MM.1S (cell line): ENCODE data around the gene LDLRAP1.

Experiments used
- DNase-seq: peaks from one replicate; pipeline ENCODE4 v3.0.0-alpha.2; 2015
- H2AFZ ChIP-seq: fragments of 300-600 bp; sonication (generic); 2 replicates; pipeline ENCODE4 v1.6.0; 2016; ENCODE audit warnings: antibody characterized with exemption, low read length
- H3F3A ChIP-seq: fragments of 300-600 bp; sonication (generic); 2 replicates; pipeline ENCODE4 v1.6.1; 2016; ENCODE audit warnings: mild to moderate bottlenecking, antibody characterized with exemption, low read length, moderate library complexity, mixed read lengths; ENCODE audit not compliant: insufficient read depth
- H3K27ac ChIP-seq: fragments of 300-600 bp; sonication (generic); 2 replicates; pipeline ENCODE4 v1.5.1; 2016; ENCODE audit warnings: mild to moderate bottlenecking, low read length
- H3K27me3 ChIP-seq: fragments of 300-600 bp; sonication (generic); replicated peaks from 2 replicates; pipeline ENCODE4 v1.6.0; 2016; ENCODE audit warnings: low read length; ENCODE audit not compliant: insufficient read depth
- H3K36me3 ChIP-seq: fragments of 300-600 bp; sonication (generic); replicated peaks from 2 replicates; pipeline ENCODE4 v1.6.1; 2016; ENCODE audit warnings: mild to moderate bottlenecking, low read length, mixed read lengths; ENCODE audit not compliant: insufficient read depth
- H3K4me1 ChIP-seq: fragments of 300-600 bp; sonication (generic); 2 replicates; pipeline ENCODE4 v1.6.1; 2016; ENCODE audit warnings: low read length, mixed read lengths
- H3K4me2 ChIP-seq: fragments of 300-600 bp; sonication (generic); 2 replicates; pipeline ENCODE4 v1.6.0; 2016; ENCODE audit warnings: low read depth, low read length
- H3K4me3 ChIP-seq: fragments of 300-600 bp; sonication (generic); 2 replicates; pipeline ENCODE4 v1.5.1; 2016; ENCODE audit warnings: low read length, mixed read lengths
- H3K79me2 ChIP-seq: fragments of 300-600 bp; sonication (generic); 2 replicates; pipeline ENCODE4 v1.6.1; 2016; ENCODE audit warnings: mixed run types, low read length, mixed read lengths
- H3K9ac ChIP-seq: fragments of 300-600 bp; sonication (generic); 2 replicates; pipeline ENCODE4 v1.6.1; 2016; ENCODE audit warnings: low read length, mixed read lengths
- H3K9me2 ChIP-seq: fragments of 300-600 bp; sonication (generic); replicated peaks from 2 replicates; pipeline ENCODE4 v1.6.1; 2016; ENCODE audit warnings: mild to moderate bottlenecking, low read length, mixed read lengths; ENCODE audit not compliant: insufficient read depth
- H3K9me3 ChIP-seq: fragments of 300-600 bp; sonication (generic); replicated peaks from 2 replicates; pipeline ENCODE4 v1.6.1; 2016; ENCODE audit warnings: mild to moderate bottlenecking, low read length, mixed read lengths; ENCODE audit not compliant: insufficient read depth
- H4K20me1 ChIP-seq: fragments of 300-600 bp; sonication (generic); 2 replicates; pipeline ENCODE4 v1.6.1; 2016; ENCODE audit warnings: mild to moderate bottlenecking, low read length, moderate library complexity, mixed read lengths; ENCODE audit not compliant: insufficient read depth
- EZH2 ChIP-seq: fragments of 300-600 bp; sonication (generic); optimal IDR thresholded peaks from 2 replicates; pipeline ENCODE3; 2017; ENCODE audit warnings: low read depth, mild to moderate bottlenecking, antibody characterized with exemption, low read length, mixed read lengths
- EZH2phosphoT487 ChIP-seq: fragments of 300-600 bp; sonication (generic); IDR thresholded peaks from 2 replicates; pipeline ENCODE4 v1.6.1; 2018; ENCODE audit warnings: antibody characterized with exemption, low read length
- TF ChIP-seq, protein P1 (sequence below): fragments of 300-600 bp; sonication (generic); IDR thresholded peaks from 2 replicates; pipeline ENCODE4 v1.5.1; 2016; ENCODE audit warnings: antibody characterized with exemption, low read length, mixed read lengths

Gene LDLRAP1

GRCh38 chr1:25530186-25531081, 13.0 kb upstream of the LDLRAP1 start:
- no peaks in the 10 kb centered on the region for H3K9me2 ChIP-seq
- no peaks in the 10 kb centered on the region for H3K9me3 ChIP-seq
- TF ChIP-seq, protein P1, sequence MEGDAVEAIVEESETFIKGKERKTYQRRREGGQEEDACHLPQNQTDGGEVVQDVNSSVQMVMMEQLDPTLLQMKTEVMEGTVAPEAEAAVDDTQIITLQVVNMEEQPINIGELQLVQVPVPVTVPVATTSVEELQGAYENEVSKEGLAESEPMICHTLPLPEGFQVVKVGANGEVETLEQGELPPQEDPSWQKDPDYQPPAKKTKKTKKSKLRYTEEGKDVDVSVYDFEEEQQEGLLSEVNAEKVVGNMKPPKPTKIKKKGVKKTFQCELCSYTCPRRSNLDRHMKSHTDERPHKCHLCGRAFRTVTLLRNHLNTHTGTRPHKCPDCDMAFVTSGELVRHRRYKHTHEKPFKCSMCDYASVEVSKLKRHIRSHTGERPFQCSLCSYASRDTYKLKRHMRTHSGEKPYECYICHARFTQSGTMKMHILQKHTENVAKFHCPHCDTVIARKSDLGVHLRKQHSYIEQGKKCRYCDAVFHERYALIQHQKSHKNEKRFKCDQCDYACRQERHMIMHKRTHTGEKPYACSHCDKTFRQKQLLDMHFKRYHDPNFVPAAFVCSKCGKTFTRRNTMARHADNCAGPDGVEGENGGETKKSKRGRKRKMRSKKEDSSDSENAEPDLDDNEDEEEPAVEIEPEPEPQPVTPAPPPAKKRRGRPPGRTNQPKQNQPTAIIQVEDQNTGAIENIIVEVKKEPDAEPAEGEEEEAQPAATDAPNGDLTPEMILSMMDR = no peak
- TF ChIP-seq EZH2 = no peak
- TF ChIP-seq EZH2phosphoT487 = no peak
- H3F3A ChIP-seq = no peaks in the 10 kb centered on the region
- no peak overlapping the region for H3K4me3 ChIP-seq
- no peak overlapping the region for H3K4me2 ChIP-seq
- peaks cover 8% of the 10 kb centered on the region for H3K4me1 ChIP-seq
- H2AFZ ChIP-seq = no peak overlapping the region
- H3K36me3 ChIP-seq = no peaks in the 10 kb centered on the region
- H3K79me2 ChIP-seq = no peaks in the 10 kb centered on the region
- no peak overlapping the region for H3K27ac ChIP-seq
- H3K27me3 ChIP-seq = no peaks in the 10 kb centered on the region
- no peak overlapping the region for H3K9ac ChIP-seq
- no peak for DNase-seq
- no peaks in the 10 kb centered on the region for H4K20me1 ChIP-seq

DNA sequence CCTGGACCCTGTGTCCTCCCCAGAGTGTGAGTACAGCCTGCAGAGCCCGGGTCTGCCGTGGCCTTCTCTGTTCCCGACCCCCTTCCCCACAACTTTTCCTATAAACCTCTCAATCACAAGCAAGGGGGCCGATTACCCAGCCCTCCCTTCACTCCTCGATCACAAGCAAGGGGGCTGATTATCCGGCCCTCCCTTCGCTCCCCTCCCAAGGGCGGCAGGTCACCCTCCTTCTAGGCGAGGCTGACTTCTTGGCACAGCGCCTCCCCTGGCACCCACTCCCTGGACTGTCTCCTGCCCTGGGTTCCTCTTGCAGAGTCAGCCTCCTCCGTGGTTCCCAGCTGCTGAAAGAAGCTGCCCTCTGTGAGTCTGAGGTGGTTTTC, 12.3 kb upstream of the LDLRAP1 start:
- Histone ChIP-seq H3F3A (no peaks in the 10 kb centered on the region), H3K9me3 (no peaks in the 10 kb centered on the region), H3K4me3 (no peak overlapping the region), H3K4me1 (peaks cover 8% of the 10 kb centered on the region), H3K27ac (no peak overlapping the region), H3K4me2 (no peak overlapping the region), H4K20me1 (no peaks in the 10 kb centered on the region), H2AFZ (no peak overlapping the region), H3K79me2 (no peaks in the 10 kb centered on the region), H3K9ac (no peak overlapping the region), H3K9me2 (no peaks in the 10 kb centered on the region), H3K36me3 (no peaks in the 10 kb centered on the region), H3K27me3 (no peaks in the 10 kb centered on the region)
- TF ChIP-seq, protein P1 = no peak
- TF ChIP-seq EZH2phosphoT487 (no peak), EZH2 (no peak)
- no peak for DNase-seq

GRCh38 chr1:25532970-25533369, 10.4 kb upstream of the LDLRAP1 start:
- H3K9ac ChIP-seq = no peak overlapping the region
- no peak overlapping the region for H3K4me3 ChIP-seq
- no peaks in the 10 kb centered on the region for H3K4me1 ChIP-seq
- H3K79me2 ChIP-seq = no peaks in the 10 kb centered on the region
- TF ChIP-seq, protein P1 = peak; percentile 20; the same call in 1 of the 2 replicates
- TF ChIP-seq EZH2 = no peak
- H3K4me2 ChIP-seq = no peak overlapping the region
- no peak for DNase-seq
- H3F3A ChIP-seq = no peaks in the 10 kb centered on the region
- H3K9me2 ChIP-seq = no peaks in the 10 kb centered on the region
- H3K36me3 ChIP-seq = no peaks in the 10 kb centered on the region
- no peaks in the 10 kb centered on the region for H3K9me3 ChIP-seq
- H3K27me3 ChIP-seq = no peaks in the 10 kb centered on the region
- H4K20me1 ChIP-seq = no peaks in the 10 kb centered on the region
- H3K27ac ChIP-seq = no peak overlapping the region
- H2AFZ ChIP-seq = no peak overlapping the region
